GM19023 (cell line): ENCODE data around the gene SRC.

ENCODE experiments used
- ATAC-seq: cut with Tn5 transposase; IDR thresholded peaks from one replicate; pipeline ENCODE4 v1.9.1; 2021; ENCODE audit warnings: mild to moderate bottlenecking, moderate library complexity; ENCODE audit not compliant: unreplicated experiment

The SRC gene

GRCh38 chr20:37445041-37445440, 99.1 kb downstream of the SRC start:
- ATAC-seq, result no peak

- ATAC-seq, result no peak
Measured at GRCh38 chr20:37446286-37447032, 100.5 kb downstream of the SRC start.

GRCh38 chr20:37447688-37448087, 101.7 kb downstream of the SRC start:
- no peak for ATAC-seq

GRCh38 chr20:37449276-37449675, 103.3 kb downstream of the SRC start:
- ATAC-seq, result no peak

GRCh38 chr20:37450344-37450743, 104.4 kb downstream of the SRC start:
- no peak for ATAC-seq

- no peak for ATAC-seq
Measured at GRCh38 chr20:37451616-37452015, 105.7 kb downstream of the SRC start.

GRCh38 chr20:37452236-37452635, 106.3 kb downstream of the SRC start:
- ATAC-seq, result no peak

GRCh38 chr20:37453288-37453687, 107.3 kb downstream of the SRC start:
- ATAC-seq, result no peak

- no peak for ATAC-seq
Measured at GRCh38 chr20:37453836-37454235, 107.9 kb downstream of the SRC start.

GRCh38 chr20:37454636-37455385, 108.9 kb downstream of the SRC start:
- no peak for ATAC-seq
